Tibial nerve (tissue), 4 donors: ENCODE results near the gene SIGLEC7. TPM values are rescaled to one million over a fixed set of nuclear protein-coding genes. Genes with fewer than 3 reads are reported as not detected.

ENCODE experiments used
- DNase-seq, 2 donors: peaks; one replicate each; pipeline ENCODE4 v3.0.0-alpha.2; 2019; ENCODE audit warnings: low spot score in 2 of 2
- H3K27ac ChIP-seq, 4 donors: fragments of 200-600 bp; sonication (generic) in 3 of 4; one replicate each; pipeline ENCODE4 v1.5.1; 2017 to 2019; ENCODE audit warnings: mild to moderate bottlenecking in 1 of 4
- H3K27me3 ChIP-seq, 2 donors: fragments of 200-600 bp; sonication (generic) in 1 of 2; one replicate each; pipeline versions ENCODE4 v1.5.1 to v1.6.0; 2017 to 2019
- H3K36me3 ChIP-seq, 3 donors: fragments of 200-600 bp; sonication (generic); one replicate each; pipeline ENCODE4 v1.5.1; 2018 to 2019
- H3K4me1 ChIP-seq, 4 donors: fragments of 200-600 bp; sonication (generic) in 3 of 4; one replicate each; pipeline ENCODE4 v1.5.1; 2017 to 2019
- H3K4me3 ChIP-seq, 4 donors: fragments of 200-600 bp; sonication (generic) in 3 of 4; one replicate each; pipeline ENCODE4 v1.5.1; 2017 to 2019; ENCODE audit warnings: mild to moderate bottlenecking in 1 of 4, moderate library complexity in 1 of 4
- H3K9me3 ChIP-seq, 4 donors: fragments of 200-600 bp; sonication (generic) in 3 of 4; one replicate each; pipeline ENCODE4 v1.5.1; 2017 to 2019
- EP300 ChIP-seq, 2 donors: sonication (generic); formaldehyde crosslinking; IDR thresholded peaks; one replicate each; pipeline ENCODE4 v1.6.1; 2017; ENCODE audit warnings: antibody characterized with exemption in 2 of 2, mild to moderate bottlenecking in 1 of 2
- POLR2A ChIP-seq, 2 donors: fragments of 450-650 bp; IDR thresholded peaks; one replicate each; pipeline ENCODE4 v1.6.1; 2017; ENCODE audit warnings: antibody characterized with exemption in 2 of 2, mild to moderate bottlenecking in 2 of 2, moderate library complexity in 2 of 2
- WGBS, 2 donors: methylation state at CpG; one replicate each; pipeline ENCODE4 v1.1.5; 2018; 5-methylcytosine and 5-hydroxymethylcytosine counted together
- total RNA-seq, 4 donors: library from RNA; depleted of rRNA; stranded (reverse); fragments of >200 nt; gene quantifications; one replicate each; pipeline ENCODE4 v1.1.0, GENCODE V29; 2016
- TF ChIP-seq, protein P1 (sequence below), 5 experiments: fragments of 200-600 bp in 3 of 5; fragments of 450-650 bp in 2 of 5; sonication (generic) in 3 of 5; IDR thresholded peaks; one replicate each; pipeline ENCODE4 v1.5.1; 2016 to 2019; ENCODE audit warnings: antibody characterized with exemption in 5 of 5, mild to moderate bottlenecking in 3 of 5, moderate library complexity in 2 of 5

The SIGLEC7 gene
- total RNA-seq, 4 donors from 2014 or later: 0.42 to 7.5 (median 1.1) TPM

GRCh38 chr19:51200071-51200666 lies 58.1 kb downstream of the SIGLEC7 start:
- Histone ChIP-seq H3K27me3 (no peaks in the 10 kb centered on the region), H3K27ac (no peak overlapping the region), H3K9me3 (no peaks in the 10 kb centered on the region), H3K4me3 (no peak overlapping the region), H3K36me3 (no peaks in the 10 kb centered on the region), H3K4me1 (no peaks in the 10 kb centered on the region)
- TF ChIP-seq, protein P1, sequence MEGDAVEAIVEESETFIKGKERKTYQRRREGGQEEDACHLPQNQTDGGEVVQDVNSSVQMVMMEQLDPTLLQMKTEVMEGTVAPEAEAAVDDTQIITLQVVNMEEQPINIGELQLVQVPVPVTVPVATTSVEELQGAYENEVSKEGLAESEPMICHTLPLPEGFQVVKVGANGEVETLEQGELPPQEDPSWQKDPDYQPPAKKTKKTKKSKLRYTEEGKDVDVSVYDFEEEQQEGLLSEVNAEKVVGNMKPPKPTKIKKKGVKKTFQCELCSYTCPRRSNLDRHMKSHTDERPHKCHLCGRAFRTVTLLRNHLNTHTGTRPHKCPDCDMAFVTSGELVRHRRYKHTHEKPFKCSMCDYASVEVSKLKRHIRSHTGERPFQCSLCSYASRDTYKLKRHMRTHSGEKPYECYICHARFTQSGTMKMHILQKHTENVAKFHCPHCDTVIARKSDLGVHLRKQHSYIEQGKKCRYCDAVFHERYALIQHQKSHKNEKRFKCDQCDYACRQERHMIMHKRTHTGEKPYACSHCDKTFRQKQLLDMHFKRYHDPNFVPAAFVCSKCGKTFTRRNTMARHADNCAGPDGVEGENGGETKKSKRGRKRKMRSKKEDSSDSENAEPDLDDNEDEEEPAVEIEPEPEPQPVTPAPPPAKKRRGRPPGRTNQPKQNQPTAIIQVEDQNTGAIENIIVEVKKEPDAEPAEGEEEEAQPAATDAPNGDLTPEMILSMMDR (IDR thresholded peaks at IDR 0.05): no peak
- TF ChIP-seq POLR2A (IDR thresholded peaks at IDR 0.05) (no peak), EP300 (IDR thresholded peaks at IDR 0.05) (no peak)
- 65 to 69% methylated on average over 10 of the region's 10 CpGs for WGBS, 2 donors
- DNase-seq: no peak

DNA sequence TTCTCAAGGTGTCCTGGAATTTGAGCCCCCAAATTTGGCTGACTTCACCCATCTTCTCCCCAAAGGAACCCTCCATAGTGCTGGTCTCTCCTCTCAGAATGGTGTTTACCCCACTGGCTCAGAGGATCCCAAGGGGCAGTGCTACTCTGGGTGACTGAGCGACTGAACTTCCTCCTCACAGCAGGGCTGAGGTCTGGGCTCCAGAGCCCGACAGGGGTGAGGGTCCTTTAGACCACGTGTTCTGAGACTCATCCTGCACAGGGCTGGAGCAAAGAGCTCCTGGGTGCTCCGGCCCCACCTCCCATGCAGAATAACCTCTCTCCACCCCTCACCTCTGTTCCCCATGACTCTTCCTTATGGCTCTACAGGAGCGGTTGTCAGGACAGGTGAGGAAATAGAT lies 59.6 kb downstream of the SIGLEC7 start:
- Histone ChIP-seq H3K4me3 (no peak overlapping the region), H3K36me3 (no peaks in the 10 kb centered on the region), H3K27me3 (no peaks in the 10 kb centered on the region), H3K9me3 (no peaks in the 10 kb centered on the region), H3K27ac (no peak overlapping the region), H3K4me1 (no peaks in the 10 kb centered on the region)
- TF ChIP-seq EP300 (IDR thresholded peaks at IDR 0.05): no peak
- no peak for TF ChIP-seq POLR2A (IDR thresholded peaks at IDR 0.05)
- TF ChIP-seq, protein P1 (IDR thresholded peaks at IDR 0.05): no peak
- 47 to 56% methylated on average over 5 of the region's 5 CpGs for WGBS, 2 donors
- DNase-seq: no peak

Other genes starting within 250 kb of the SIGLEC7 start
- gene KLK4, start 230.9 kb upstream of the SIGLEC7 start, total RNA-seq: 1 to 10 TPM in 1 of 4 donors, under 1 TPM in 1, not detected in 2; 0.59 to 1.2 TPM
- gene KLK5, start 189.3 kb upstream of the SIGLEC7 start, total RNA-seq: not detected
- gene KLK6, start 172.7 kb upstream of the SIGLEC7 start, total RNA-seq: 1 to 10 TPM in 3 of 4 donors, not detected in 1; 2.1 to 5.9 (median 2.5) TPM
- gene KLK7, start 158.4 kb upstream of the SIGLEC7 start, total RNA-seq: 1 to 10 TPM in 3 of 4 donors, under 1 TPM in 1; 0.90 to 7.6 (median 4.6) TPM
- gene KLK8, start 140.7 kb upstream of the SIGLEC7 start, total RNA-seq: 1 to 10 TPM in 3 of 4 donors, not detected in 1; 1.6 to 2.2 (median 1.9) TPM
- 1 to 10 TPM in 2 of 4 donors, under 1 TPM in 1, not detected in 1; 0.22 to 3.1 (median 1.4) TPM for gene KLK10, start 122.6 kb upstream of the SIGLEC7 start, total RNA-seq
- 1 to 10 TPM in 1 of 4 donors, not detected in 3; 1.3 TPM for gene KLK11, start 115.7 kb upstream of the SIGLEC7 start, total RNA-seq
- not detected for gene KLK12, start 107.3 kb upstream of the SIGLEC7 start, total RNA-seq
- under 1 TPM in 1 of 4 donors, not detected in 3; 0.63 TPM for gene KLK13, start 77.2 kb upstream of the SIGLEC7 start, total RNA-seq
- gene KLK14, start 59.4 kb upstream of the SIGLEC7 start, total RNA-seq: not detected
- gene CTU1, start 33.9 kb upstream of the SIGLEC7 start, total RNA-seq: 10 to 100 TPM in 3 of 4 donors, 1 to 10 TPM in 1; 7.4 to 25.5 (median 18.3) TPM
- gene SIGLEC9, start 17.4 kb upstream of the SIGLEC7 start, total RNA-seq: 10 to 100 TPM in 1 of 4 donors, 1 to 10 TPM in 3; 4.2 to 18.0 (median 5.0) TPM
- 10 to 100 TPM in 1 of 4 donors, 1 to 10 TPM in 3; 2.9 to 27.0 (median 8.9) TPM for gene CD33, start 82.8 kb downstream of the SIGLEC7 start, total RNA-seq
- gene SIGLECL1, start 108.8 kb downstream of the SIGLEC7 start, total RNA-seq: not detected
- under 1 TPM in 1 of 4 donors, not detected in 3; 0.30 TPM for gene IGLON5, start 169.3 kb downstream of the SIGLEC7 start, total RNA-seq
- gene VSIG10L, start 199.8 kb downstream of the SIGLEC7 start, total RNA-seq: 1 to 10 TPM in 3 of 4 donors, under 1 TPM in 1; 0.44 to 3.7 (median 2.1) TPM
- gene ETFB, start 224.1 kb downstream of the SIGLEC7 start, total RNA-seq: 100 to 1,000 TPM in 3 of 4 donors, 10 to 100 TPM in 1; 73.2 to 118 (median 101) TPM
- gene CLDND2, start 226.7 kb downstream of the SIGLEC7 start, total RNA-seq: not detected
- gene NKG7, start 230.4 kb downstream of the SIGLEC7 start, total RNA-seq: 1 to 10 TPM in 2 of 4 donors, not detected in 2; 3.6 to 3.9 TPM
- not detected for gene LIM2, start 245.7 kb downstream of the SIGLEC7 start, total RNA-seq
- gene C19orf84, start 248.3 kb downstream of the SIGLEC7 start, total RNA-seq: under 1 TPM in 1 of 4 donors, not detected in 3; 0.63 TPM